ENCODE results near the gene ISCA2.
"Not testable (repeated sequence)": the region's sequence is repeated elsewhere in the genome, so short reads cannot be mapped to it uniquely, and the experiment has no call there.

ISCA2 gene

GRCh38 chr14:74525361-74525851 is 31.8 kb downstream of the ISCA2 start:
- FAIRE-seq: peak; percentile 35
- no peak for DNase-seq (ENCODE audit: insufficient read length, low spot score)
- TF ChIP-seq SPI1 (IDR thresholded peaks at IDR 0.05; ENCODE audit: low read depth, low read length): peak; percentile 48
- TF ChIP-seq TAF1 (IDR thresholded peaks at IDR 0.05; ENCODE audit: low read depth, low read length): no peak

GRCh38 chr14:74526854-74527585 is 33.5 kb downstream of the ISCA2 start:
- DNase-seq (ENCODE audit: insufficient read length, low spot score) (no peak), FAIRE-seq (no peak)
- no peak for TF ChIP-seq SPI1 (IDR thresholded peaks at IDR 0.05; ENCODE audit: low read depth, low read length)
- TF ChIP-seq POU2F2 (IDR thresholded peaks at IDR 0.05; ENCODE audit: low read depth, low read length): no peak
- no peak for TF ChIP-seq PAX5 (IDR thresholded peaks at IDR 0.05; ENCODE audit: insufficient read depth, low read length, severe bottlenecking)
- no peak for TF ChIP-seq POLR2A (IDR thresholded peaks at IDR 0.05; ENCODE audit: low read depth, low read length)
- TF ChIP-seq TAF1 (IDR thresholded peaks at IDR 0.05; ENCODE audit: low read depth, low read length): no peak

- DNase-seq (ENCODE audit: insufficient read length, low spot score) (no peak), FAIRE-seq (no peak)
- no peak for TF ChIP-seq POLR2AphosphoS5 (IDR thresholded peaks at IDR 0.05; ENCODE audit: low read depth, low read length)
- no peak for TF ChIP-seq POLR2A (IDR thresholded peaks at IDR 0.05; ENCODE audit: low read depth, low read length)
- TF ChIP-seq POU2F2 (IDR thresholded peaks at IDR 0.05; ENCODE audit: low read depth, low read length): no peak
- no peak for TF ChIP-seq PAX5 (IDR thresholded peaks at IDR 0.05; ENCODE audit: insufficient read depth, low read length, severe bottlenecking)
- no peak for TF ChIP-seq TAF1 (IDR thresholded peaks at IDR 0.05; ENCODE audit: low read depth, low read length)
- TF ChIP-seq SPI1 (IDR thresholded peaks at IDR 0.05; ENCODE audit: low read depth, low read length): no peak
Observed at GRCh38 chr14:74527736-74528280, 34.2 kb downstream of the ISCA2 start.

GRCh38 chr14:74528406-74528805 is 34.8 kb downstream of the ISCA2 start:
- DNase-seq (ENCODE audit: insufficient read length, low spot score) (no peak), FAIRE-seq (no peak)

GRCh38 chr14:74528886-74529285 is 35.3 kb downstream of the ISCA2 start:
- TF ChIP-seq POLR2AphosphoS5 (IDR thresholded peaks at IDR 0.05; ENCODE audit: low read depth, low read length) (no peak), PAX5 (IDR thresholded peaks at IDR 0.05; ENCODE audit: insufficient read depth, low read length, severe bottlenecking) (no peak), POLR2A (IDR thresholded peaks at IDR 0.05; ENCODE audit: low read depth, low read length) (no peak), SPI1 (IDR thresholded peaks at IDR 0.05; ENCODE audit: low read depth, low read length) (no peak), POU2F2 (IDR thresholded peaks at IDR 0.05; ENCODE audit: low read depth, low read length) (no peak), TAF1 (IDR thresholded peaks at IDR 0.05; ENCODE audit: low read depth, low read length) (no peak)
- no peak for DNase-seq (ENCODE audit: insufficient read length, low spot score)
- FAIRE-seq: no peak

More at GRCh38 chr14:74528406-74528805, 34.8 kb downstream of the ISCA2 start:
- TF ChIP-seq SPI1 (IDR thresholded peaks at IDR 0.05; ENCODE audit: low read depth, low read length) (no peak), TAF1 (IDR thresholded peaks at IDR 0.05; ENCODE audit: low read depth, low read length) (no peak), PAX5 (IDR thresholded peaks at IDR 0.05; ENCODE audit: insufficient read depth, low read length, severe bottlenecking) (no peak)

GRCh38 chr14:74531006-74531405 is 37.4 kb downstream of the ISCA2 start:
- TF ChIP-seq SPI1 (IDR thresholded peaks at IDR 0.05; ENCODE audit: low read depth, low read length) (no peak), PAX5 (IDR thresholded peaks at IDR 0.05; ENCODE audit: insufficient read depth, low read length, severe bottlenecking) (no peak), POLR2A (IDR thresholded peaks at IDR 0.05; ENCODE audit: low read depth, low read length) (no peak), TAF1 (IDR thresholded peaks at IDR 0.05; ENCODE audit: low read depth, low read length) (no peak), POU2F2 (IDR thresholded peaks at IDR 0.05; ENCODE audit: low read depth, low read length) (no peak)
- FAIRE-seq (no peak), DNase-seq (ENCODE audit: insufficient read length, low spot score) (no peak)

GRCh38 chr14:74531467-74531866 is 37.9 kb downstream of the ISCA2 start:
- TF ChIP-seq POU2F2 (IDR thresholded peaks at IDR 0.05; ENCODE audit: low read depth, low read length) (no peak), SPI1 (IDR thresholded peaks at IDR 0.05; ENCODE audit: low read depth, low read length) (no peak), PAX5 (IDR thresholded peaks at IDR 0.05; ENCODE audit: insufficient read depth, low read length, severe bottlenecking) (no peak), TAF1 (IDR thresholded peaks at IDR 0.05; ENCODE audit: low read depth, low read length) (no peak), POLR2AphosphoS5 (IDR thresholded peaks at IDR 0.05; ENCODE audit: low read depth, low read length) (no peak), POLR2A (IDR thresholded peaks at IDR 0.05; ENCODE audit: low read depth, low read length) (no peak)
- no peak for DNase-seq (ENCODE audit: insufficient read length, low spot score)
- FAIRE-seq: no peak

- FAIRE-seq: no peak
- TF ChIP-seq POU2F2 (IDR thresholded peaks at IDR 0.05; ENCODE audit: low read depth, low read length) (no peak), POLR2A (IDR thresholded peaks at IDR 0.05; ENCODE audit: low read depth, low read length) (no peak)
- no peak for DNase-seq (ENCODE audit: insufficient read length, low spot score)
Observed at GRCh38 chr14:74532246-74532645, 38.7 kb downstream of the ISCA2 start.

- TF ChIP-seq TAF1 (IDR thresholded peaks at IDR 0.05; ENCODE audit: low read depth, low read length): no peak
- no peak for TF ChIP-seq POLR2AphosphoS5 (IDR thresholded peaks at IDR 0.05; ENCODE audit: low read depth, low read length)
- no peak for TF ChIP-seq POLR2A (IDR thresholded peaks at IDR 0.05; ENCODE audit: low read depth, low read length)
- TF ChIP-seq SPI1 (IDR thresholded peaks at IDR 0.05; ENCODE audit: low read depth, low read length): no peak
- TF ChIP-seq POU2F2 (IDR thresholded peaks at IDR 0.05; ENCODE audit: low read depth, low read length): no peak
- no peak for TF ChIP-seq PAX5 (IDR thresholded peaks at IDR 0.05; ENCODE audit: insufficient read depth, low read length, severe bottlenecking)
- no peak for FAIRE-seq
- no peak for DNase-seq (ENCODE audit: insufficient read length, low spot score)
Observed at GRCh38 chr14:74533576-74533975, 40.0 kb downstream of the ISCA2 start.

GRCh38 chr14:74535756-74536325 is 42.3 kb downstream of the ISCA2 start:
- TF ChIP-seq POU2F2 (IDR thresholded peaks at IDR 0.05; ENCODE audit: low read depth, low read length) (no peak), PAX5 (IDR thresholded peaks at IDR 0.05; ENCODE audit: insufficient read depth, low read length, severe bottlenecking) (no peak), TAF1 (IDR thresholded peaks at IDR 0.05; ENCODE audit: low read depth, low read length) (no peak), SPI1 (IDR thresholded peaks at IDR 0.05; ENCODE audit: low read depth, low read length) (no peak)
- no peak for DNase-seq (ENCODE audit: insufficient read length, low spot score)
- FAIRE-seq: no peak

GRCh38 chr14:74536336-74536735 is 42.8 kb downstream of the ISCA2 start:
- FAIRE-seq: not testable (repeated sequence)

More at GRCh38 chr14:74536336-74536735, 42.8 kb downstream of the ISCA2 start:
- not testable (repeated sequence) for DNase-seq (ENCODE audit: insufficient read length, low spot score)
